H1 (cell line): ENCODE measurements around the gene TCF21. TPM values are rescaled to one million over a fixed set of nuclear protein-coding genes. Genes with fewer than 3 reads are reported as not detected.
"Not testable (repeated sequence)": the region's sequence is repeated elsewhere in the genome, so short reads cannot be mapped to it uniquely, and the experiment has no call there.

Experiments used
- CTCF ChIA-PET: fragments of 300-600 bp; sonication (Branson Sonifier 250); formaldehyde crosslinking; loops from one replicate; lab custom pipeline; 2021; ENCODE audit not compliant: partially characterized antibody; lab: Charles Lee
- POLR2A ChIA-PET: fragments of 300-600 bp; sonication (Branson Sonifier 250); formaldehyde crosslinking; loops from one replicate; lab custom pipeline; 2021; ENCODE audit warnings: inconsistent platforms; ENCODE audit not compliant: partially characterized antibody; lab: Charles Lee
- DNase-seq, 2 experiments: peaks; one replicate each; pipeline versions ENCODE4 v3.0.0 to v3.0.0-alpha.2; 2010 to 2022; ENCODE audit warnings: low spot score in 2 of 2, low read depth in 1 of 2, mixed read lengths in 1 of 2
- FAIRE-seq: peaks from 2 replicates; lab custom pipeline; 2011; peaks lifted over from hg19 to GRCh38; lab: Jason Lieb, UNC
- H2AFZ ChIP-seq: 2 replicates; pipeline ENCODE4 v1.8.1; 2012; ENCODE audit warnings: low read length, inconsistent platforms
- H2AK5ac ChIP-seq: 2 replicates; pipeline ENCODE4 v1.6.1; 2013; ENCODE audit warnings: low read depth, low read length
- H2BK120ac ChIP-seq: replicated peaks from 2 replicates; pipeline ENCODE3; 2013; ENCODE audit warnings: low read depth, low read length, inconsistent platforms
- H2BK12ac ChIP-seq: 2 replicates; pipeline ENCODE4 v1.6.1; 2013; ENCODE audit warnings: low read depth, low read length
- H2BK15ac ChIP-seq: 2 replicates; pipeline ENCODE4 v1.6.1; 2013; ENCODE audit warnings: low read length
- H2BK20ac ChIP-seq: 2 replicates; pipeline ENCODE4 v1.6.1; 2013; ENCODE audit warnings: low read length
- H2BK5ac ChIP-seq: 2 replicates; pipeline ENCODE4 v1.6.1; 2013; ENCODE audit warnings: low read depth, low read length
- H3K14ac ChIP-seq: 2 replicates; pipeline ENCODE4 v1.6.1; 2013; ENCODE audit warnings: inconsistent platforms; ENCODE audit not compliant: insufficient read length
- H3K18ac ChIP-seq: 2 replicates; pipeline ENCODE4 v1.6.1; 2013; ENCODE audit warnings: low read length; ENCODE audit errors: extremely low read depth
- H3K23ac ChIP-seq: 2 replicates; pipeline ENCODE4 v1.6.1; 2013; ENCODE audit warnings: inconsistent platforms; ENCODE audit not compliant: insufficient read length
- H3K23me2 ChIP-seq: 2 replicates; pipeline ENCODE4 v1.6.1; 2013; ENCODE audit warnings: low read depth, low read length
- H3K27ac ChIP-seq: 2 replicates; pipeline ENCODE4 v1.6.1; 2011; ENCODE audit warnings: low read depth, low read length, inconsistent platforms
- H3K27me3 ChIP-seq, 4 experiments: replicated peaks in 1 of 4; 1 replicate in 1 of 4; 2 replicates in 3 of 4; pipeline versions ENCODE4 v1.6.1 to v1.8.1; 2011 to 2013; ENCODE audit warnings: low read length in 3 of 4, mild to moderate bottlenecking in 3 of 4, inconsistent platforms in 2 of 4, mixed read lengths in 2 of 4, moderate library complexity in 1 of 4; ENCODE audit not compliant: control insufficient read depth in 3 of 4, insufficient read depth in 3 of 4; ENCODE audit errors: extremely low read depth in 1 of 4
- H3K36me3 ChIP-seq, 4 experiments: 2 replicates each; pipeline versions ENCODE4 v1.6.1 to v1.8.1; 2011 to 2013; ENCODE audit warnings: mild to moderate bottlenecking in 4 of 4, low read length in 3 of 4, moderate library complexity in 2 of 4, control low read depth in 1 of 4, inconsistent platforms in 1 of 4; ENCODE audit not compliant: insufficient read depth in 4 of 4, control insufficient read depth in 2 of 4
- H3K4ac ChIP-seq: replicated peaks from 2 replicates; pipeline ENCODE3; 2013; ENCODE audit warnings: low read length, low read depth, mixed read lengths, inconsistent platforms; ENCODE audit not compliant: insufficient read length
- H3K4me1 ChIP-seq, 4 experiments: replicated peaks in 1 of 4; 1 replicate in 1 of 4; 2 replicates in 3 of 4; pipeline versions ENCODE4 v1.6.1 to v1.8.1; 2011 to 2013; ENCODE audit warnings: low read length in 3 of 4, inconsistent platforms in 2 of 4, mixed read lengths in 1 of 4; ENCODE audit not compliant: insufficient read depth in 4 of 4, control insufficient read depth in 3 of 4
- H3K4me2 ChIP-seq, 2 experiments: 2 replicates each; pipeline versions ENCODE4 v1.6.1 to v1.8.1; 2011 to 2013; ENCODE audit warnings: low read depth in 2 of 2, low read length in 2 of 2, control low read depth in 1 of 2, inconsistent platforms in 1 of 2, mild to moderate bottlenecking in 1 of 2; ENCODE audit not compliant: insufficient read depth in 1 of 2
- H3K4me3 ChIP-seq, 4 experiments: fragments of 200-600, 300-600 bp in 1 of 4; sonication (generic), shearing (Covaris generic), sonication (Bioruptor Twin) in 1 of 4; 2 replicates each; pipeline versions ENCODE4 v1.5.1 to v1.8.1; 2011 to 2016; ENCODE audit warnings: low read length in 4 of 4, low read depth in 3 of 4, control low read depth in 2 of 4, inconsistent platforms in 2 of 4, mild to moderate bottlenecking in 2 of 4, mixed read lengths in 1 of 4, moderate library complexity in 1 of 4; ENCODE audit not compliant: insufficient read depth in 2 of 4; ENCODE audit errors: extremely low read depth in 1 of 4
- H3K56ac ChIP-seq: replicated peaks from 2 replicates; pipeline ENCODE3; 2013; ENCODE audit warnings: low read depth, mild to moderate bottlenecking, mixed read lengths, low read length, inconsistent platforms; ENCODE audit not compliant: insufficient read length
- H3K79me1 ChIP-seq: 2 replicates; pipeline ENCODE4 v1.6.1; 2013; ENCODE audit warnings: low read depth, low read length, control low read depth
- H3K79me2 ChIP-seq, 2 experiments: 2 replicates each; pipeline versions ENCODE4 v1.6.1 to v1.8.1; 2012 to 2013; ENCODE audit warnings: low read length in 2 of 2, mild to moderate bottlenecking in 2 of 2, inconsistent platforms in 1 of 2; ENCODE audit not compliant: insufficient read depth in 2 of 2, control insufficient read depth in 1 of 2
- H3K9ac ChIP-seq, 4 experiments: replicated peaks in 1 of 4; 1 replicate in 1 of 4; 2 replicates in 3 of 4; pipeline versions ENCODE4 v1.6.1 to v1.8.1; 2011 to 2013; ENCODE audit warnings: low read depth in 3 of 4, low read length in 3 of 4, control low read depth in 2 of 4, mild to moderate bottlenecking in 2 of 4, moderate library complexity in 2 of 4, inconsistent platforms in 1 of 4; ENCODE audit errors: extremely low read depth in 1 of 4
- H3K9me3 ChIP-seq, 2 experiments: 2 replicates each; pipeline versions ENCODE4 v1.6.1 to v1.8.1; 2012 to 2013; ENCODE audit warnings: mild to moderate bottlenecking in 2 of 2, moderate library complexity in 2 of 2, control low read depth in 1 of 2, inconsistent platforms in 1 of 2, low read depth in 1 of 2, low read length in 1 of 2, mixed read lengths in 1 of 2; ENCODE audit not compliant: insufficient read depth in 2 of 2
- H4K20me1 ChIP-seq, 2 experiments: replicated peaks in 1 of 2; 2 replicates each; pipeline versions ENCODE3 to v1.8.1; 2011 to 2013; ENCODE audit warnings: inconsistent platforms in 2 of 2, low read length in 2 of 2, mild to moderate bottlenecking in 1 of 2; ENCODE audit not compliant: insufficient read depth in 2 of 2, control insufficient read depth in 1 of 2
- H4K5ac ChIP-seq: 2 replicates; pipeline ENCODE4 v1.6.1; 2013; ENCODE audit warnings: low read length, low read depth, mixed read lengths, inconsistent platforms; ENCODE audit not compliant: insufficient read length
- H4K8ac ChIP-seq: 2 replicates; pipeline ENCODE4 v1.8.0; 2013; ENCODE audit warnings: mild to moderate bottlenecking, moderate library complexity, low read length, inconsistent platforms; ENCODE audit not compliant: insufficient read depth; ENCODE audit errors: extremely low read depth
- H4K91ac ChIP-seq: replicated peaks from 2 replicates; pipeline ENCODE3; 2013; ENCODE audit warnings: low read length, mixed read lengths, inconsistent platforms; ENCODE audit not compliant: insufficient read length
- SUZ12 ChIP-seq: fragments of 200-600 bp; sonication (generic); IDR thresholded peaks from 2 replicates; pipeline ENCODE4 v1.6.1; 2012; ENCODE audit warnings: mild to moderate bottlenecking, inconsistent platforms, low read length, moderate library complexity, mixed read lengths
- WGBS, 2 experiments: shearing (Covaris generic) in 1 of 2; methylation state at CpG; one replicate each; pipeline versions ENCODE4 v1.1.6 to v1.1.7; 2013 to 2015; ENCODE audit warnings: low lambda C conversion rate in 2 of 2, mixed read lengths in 2 of 2, inconsistent platforms in 1 of 2, low coverage in 1 of 2, missing lambda C conversion rate in 1 of 2; ENCODE audit not compliant: insufficient replicate concordance in 2 of 2, insufficient coverage in 1 of 2, insufficient read length in 1 of 2; ENCODE audit errors: extremely low coverage in 1 of 2, missing lambda C conversion rate in 1 of 2; 5-methylcytosine and 5-hydroxymethylcytosine counted together
- polyA plus RNA-seq, 7 experiments: library from polyadenylated mRNA; depleted of rRNA in 3 of 7; stranded (reverse) in 5 of 7; unstranded in 2 of 7; fragments of >200 nt in 5 of 7; fragments of 200-250 nt in 2 of 7; gene quantifications; 1 replicate in 5 of 7; 2 replicates in 1 of 7; 4 replicates in 1 of 7; pipeline versions ENCODE4 v1.2.1 to v1.2.3, GENCODE V29; 2011 to 2013; ENCODE audit warnings: missing spikeins in 2 of 7, mixed read lengths in 2 of 7
- total RNA-seq: library from RNA; stranded (reverse); fragmentation: NEBNext Ultra II Directional; extraction: Animal tissue kit (Norgen Biotek cat#: 25700); gene quantifications from 2 replicates; pipeline ENCODE4 v1.2.1, GENCODE V29; 2021

TCF21 gene
- total and polyA plus RNA-seq, 2 of the 8 experiments (the other 6 are each of a cell fraction or from before 2014, with no cell fraction given) = 0.05 to 0.09 TPM

DNA sequence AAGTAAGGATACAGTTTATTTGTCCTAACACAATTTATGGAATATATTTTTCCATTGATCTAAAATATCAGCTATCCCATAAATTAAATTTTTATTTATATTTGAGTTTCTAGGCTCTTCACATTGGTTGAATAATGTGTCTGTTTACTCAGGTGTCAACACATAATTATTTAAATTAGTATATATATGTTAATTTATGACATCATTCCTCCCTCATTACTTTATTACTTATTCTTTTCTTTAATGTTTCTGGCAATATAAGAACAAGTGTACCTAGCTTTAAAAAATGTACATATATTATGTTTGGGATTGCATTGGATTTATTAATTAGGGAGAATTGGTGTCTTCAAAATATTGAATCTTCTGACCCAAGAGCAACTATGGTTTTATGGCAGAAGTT is 31.2 kb upstream of the TCF21 start:
- Histone ChIP-seq H2BK20ac (no peak overlapping the region), H3K4me2 (no peak overlapping the region), H3K27me3 (peaks cover 2 to 34% (median 23%) of the 10 kb centered on the region in 4 experiments), H2AFZ (no peak overlapping the region), H3K23me2 (peaks cover 9% of the 10 kb centered on the region), H3K18ac (no peak overlapping the region), H3K36me3 (no peaks in the 10 kb centered on the region), H2BK120ac (no peak overlapping the region), H3K56ac (no peak overlapping the region), H3K9me3 (peaks cover 0 to 5% of the 10 kb centered on the region in 2 experiments; a peak in 2 of 4 replicates), H3K27ac (no peak overlapping the region), H3K14ac (no peak overlapping the region), H4K20me1 (no peaks in the 10 kb centered on the region), H3K9ac (no peak overlapping the region), H3K79me1 (no peaks in the 10 kb centered on the region), H2AK5ac (no peak overlapping the region), H2BK15ac (no peak overlapping the region), H2BK5ac (no peak overlapping the region), H4K5ac (no peak overlapping the region), H3K4me3 (no peak overlapping the region), H4K8ac (no peak overlapping the region), H3K4me1 (peaks cover 0 to 9% (median 2%) of the 10 kb centered on the region in 4 experiments; a peak in 4 of 7 replicates), H2BK12ac (no peak overlapping the region), H4K91ac (no peak overlapping the region), H3K4ac (no peak overlapping the region), H3K79me2 (no peaks in the 10 kb centered on the region), H3K23ac (no peak overlapping the region)
- ChIA-PET CTCF (interaction anchor here (1.1 to 1.6 kb wide), 3 partner anchors 14 to 23 kb away, joined by 3 to 5 read pairs (median 4); no protein-coding TSS in a partner anchor), POLR2A (no interaction called here)
- no peak for FAIRE-seq
- no peak for DNase-seq
- TF ChIP-seq SUZ12 = no peak

DNA sequence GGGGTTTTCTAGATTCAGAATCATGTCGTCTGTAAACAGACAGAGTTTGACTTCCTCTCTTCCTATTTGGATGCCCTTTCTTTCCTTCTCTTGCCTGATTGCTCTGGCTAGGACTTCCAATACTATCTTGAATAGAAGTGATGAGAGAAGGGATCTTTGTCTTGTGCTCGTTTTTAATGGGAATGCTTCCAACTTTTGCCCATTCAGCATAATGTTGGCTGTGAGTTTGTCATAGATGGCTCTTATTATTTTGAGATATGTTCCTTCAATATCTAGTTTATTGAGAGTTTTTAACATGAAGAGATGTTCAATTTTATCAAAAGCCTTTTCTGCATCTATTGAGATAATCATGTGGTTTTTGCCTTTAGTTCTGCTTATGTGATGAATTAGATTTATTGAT is 27.6 kb upstream of the TCF21 start:
- CTCF ChIA-PET = interaction anchor here (1.0 to 1.6 kb wide), 3 partner anchors 11 to 293 kb away, joined by 3 to 4 read pairs (median 4); no protein-coding TSS in a partner anchor
- H3K14ac ChIP-seq, POLR2A ChIA-PET, H4K5ac ChIP-seq, H2AFZ ChIP-seq, H2BK12ac ChIP-seq, H3K36me3 ChIP-seq, H2BK5ac ChIP-seq, H3K4me2 ChIP-seq, H3K18ac ChIP-seq, H3K79me1 ChIP-seq, H3K9ac ChIP-seq, H3K79me2 ChIP-seq, DNase-seq, H3K27ac ChIP-seq, FAIRE-seq, H3K4me1 ChIP-seq, H3K23me2 ChIP-seq, H4K20me1 ChIP-seq, H2BK20ac ChIP-seq, H3K4ac ChIP-seq, H3K56ac ChIP-seq, H4K91ac ChIP-seq, H3K27me3 ChIP-seq, H3K23ac ChIP-seq, H2BK15ac ChIP-seq, H3K4me3 ChIP-seq, H2BK120ac ChIP-seq, H2AK5ac ChIP-seq, H4K8ac ChIP-seq: not testable (repeated sequence)
- WGBS, 2 experiments = 87% methylated on average over 2 of the region's 2 CpGs; no CpG with 5 or more reads in 1 of the 2 experiments
- H3K9me3 ChIP-seq = peaks cover 0 to 11% of the 10 kb centered on the region in 2 experiments; a peak in 2 of 4 replicates
